MM.1S (cell line): Measurements from ENCODE around the gene FGFRL1.

Source experiments
- DNase-seq: peaks from one replicate; pipeline ENCODE4 v3.0.0-alpha.2; 2015
- H2AFZ ChIP-seq: fragments of 300-600 bp; sonication (generic); 2 replicates; pipeline ENCODE4 v1.6.0; 2016; ENCODE audit warnings: antibody characterized with exemption, low read length
- H3F3A ChIP-seq: fragments of 300-600 bp; sonication (generic); 2 replicates; pipeline ENCODE4 v1.6.1; 2016; ENCODE audit warnings: mild to moderate bottlenecking, antibody characterized with exemption, low read length, moderate library complexity, mixed read lengths; ENCODE audit not compliant: insufficient read depth
- H3K27ac ChIP-seq: fragments of 300-600 bp; sonication (generic); 2 replicates; pipeline ENCODE4 v1.5.1; 2016; ENCODE audit warnings: mild to moderate bottlenecking, low read length
- H3K27me3 ChIP-seq: fragments of 300-600 bp; sonication (generic); replicated peaks from 2 replicates; pipeline ENCODE4 v1.6.0; 2016; ENCODE audit warnings: low read length; ENCODE audit not compliant: insufficient read depth
- H3K36me3 ChIP-seq: fragments of 300-600 bp; sonication (generic); replicated peaks from 2 replicates; pipeline ENCODE4 v1.6.1; 2016; ENCODE audit warnings: mild to moderate bottlenecking, low read length, mixed read lengths; ENCODE audit not compliant: insufficient read depth
- H3K4me1 ChIP-seq: fragments of 300-600 bp; sonication (generic); 2 replicates; pipeline ENCODE4 v1.6.1; 2016; ENCODE audit warnings: low read length, mixed read lengths
- H3K4me2 ChIP-seq: fragments of 300-600 bp; sonication (generic); 2 replicates; pipeline ENCODE4 v1.6.0; 2016; ENCODE audit warnings: low read depth, low read length
- H3K4me3 ChIP-seq: fragments of 300-600 bp; sonication (generic); 2 replicates; pipeline ENCODE4 v1.5.1; 2016; ENCODE audit warnings: low read length, mixed read lengths
- H3K79me2 ChIP-seq: fragments of 300-600 bp; sonication (generic); 2 replicates; pipeline ENCODE4 v1.6.1; 2016; ENCODE audit warnings: mixed run types, low read length, mixed read lengths
- H3K9ac ChIP-seq: fragments of 300-600 bp; sonication (generic); 2 replicates; pipeline ENCODE4 v1.6.1; 2016; ENCODE audit warnings: low read length, mixed read lengths
- H3K9me2 ChIP-seq: fragments of 300-600 bp; sonication (generic); replicated peaks from 2 replicates; pipeline ENCODE4 v1.6.1; 2016; ENCODE audit warnings: mild to moderate bottlenecking, low read length, mixed read lengths; ENCODE audit not compliant: insufficient read depth
- H3K9me3 ChIP-seq: fragments of 300-600 bp; sonication (generic); replicated peaks from 2 replicates; pipeline ENCODE4 v1.6.1; 2016; ENCODE audit warnings: mild to moderate bottlenecking, low read length, mixed read lengths; ENCODE audit not compliant: insufficient read depth
- H4K20me1 ChIP-seq: fragments of 300-600 bp; sonication (generic); 2 replicates; pipeline ENCODE4 v1.6.1; 2016; ENCODE audit warnings: mild to moderate bottlenecking, low read length, moderate library complexity, mixed read lengths; ENCODE audit not compliant: insufficient read depth
- CTCF ChIP-seq: fragments of 300-600 bp; sonication (generic); IDR thresholded peaks from 2 replicates; pipeline ENCODE4 v1.5.1; 2016; ENCODE audit warnings: antibody characterized with exemption, low read length, mixed read lengths
- EZH2 ChIP-seq: fragments of 300-600 bp; sonication (generic); optimal IDR thresholded peaks from 2 replicates; pipeline ENCODE3; 2017; ENCODE audit warnings: low read depth, mild to moderate bottlenecking, antibody characterized with exemption, low read length, mixed read lengths
- EZH2phosphoT487 ChIP-seq: fragments of 300-600 bp; sonication (generic); IDR thresholded peaks from 2 replicates; pipeline ENCODE4 v1.6.1; 2018; ENCODE audit warnings: antibody characterized with exemption, low read length

The FGFRL1 gene

GRCh38 chr4:1041936-1042330 lies 30.5 kb downstream of the FGFRL1 start:
- no peak for DNase-seq
- no peaks in the 10 kb centered on the region for H3K27me3 ChIP-seq
- H4K20me1 ChIP-seq: no peaks in the 10 kb centered on the region
- H3K4me2 ChIP-seq: no peak overlapping the region
- H3K4me3 ChIP-seq: no peak overlapping the region
- no peaks in the 10 kb centered on the region for H3K9me3 ChIP-seq
- no peak overlapping the region for H2AFZ ChIP-seq
- H3K79me2 ChIP-seq: no peaks in the 10 kb centered on the region
- no peaks in the 10 kb centered on the region for H3K4me1 ChIP-seq
- H3K9me2 ChIP-seq: no peaks in the 10 kb centered on the region
- no peak overlapping the region for H3K27ac ChIP-seq
- no peaks in the 10 kb centered on the region for H3F3A ChIP-seq
- H3K36me3 ChIP-seq: no peaks in the 10 kb centered on the region
- no peak overlapping the region for H3K9ac ChIP-seq
- TF ChIP-seq EZH2 (no peak), CTCF (no peak), EZH2phosphoT487 (no peak)

GRCh38 chr4:1042352-1043055 lies 31.1 kb downstream of the FGFRL1 start:
- no peaks in the 10 kb centered on the region for H3K9me3 ChIP-seq
- H2AFZ ChIP-seq: no peak overlapping the region
- no peaks in the 10 kb centered on the region for H3F3A ChIP-seq
- DNase-seq: no peak
- no peak overlapping the region for H3K27ac ChIP-seq
- H3K27me3 ChIP-seq: no peaks in the 10 kb centered on the region
- H3K9ac ChIP-seq: no peak overlapping the region
- no peaks in the 10 kb centered on the region for H3K4me1 ChIP-seq
- TF ChIP-seq CTCF (no peak), EZH2 (no peak), EZH2phosphoT487 (no peak)
- H3K36me3 ChIP-seq: no peaks in the 10 kb centered on the region
- no peak overlapping the region for H3K4me3 ChIP-seq
- no peaks in the 10 kb centered on the region for H3K79me2 ChIP-seq
- H3K9me2 ChIP-seq: no peaks in the 10 kb centered on the region
- H4K20me1 ChIP-seq: no peaks in the 10 kb centered on the region
- H3K4me2 ChIP-seq: no peak overlapping the region

- Histone ChIP-seq H3K36me3 (no peaks in the 10 kb centered on the region), H2AFZ (no peak overlapping the region), H3K9me3 (no peaks in the 10 kb centered on the region), H3K9me2 (no peaks in the 10 kb centered on the region), H3K27me3 (no peaks in the 10 kb centered on the region), H3K27ac (no peak overlapping the region), H3K4me2 (no peak overlapping the region), H3K4me3 (no peak overlapping the region), H3K79me2 (no peaks in the 10 kb centered on the region), H4K20me1 (no peaks in the 10 kb centered on the region), H3K9ac (no peak overlapping the region), H3K4me1 (no peaks in the 10 kb centered on the region), H3F3A (no peaks in the 10 kb centered on the region)
- no peak for TF ChIP-seq EZH2
- TF ChIP-seq CTCF: no peak
- no peak for TF ChIP-seq EZH2phosphoT487
- DNase-seq: no peak
Observed at GRCh38 chr4:1043162-1043561, 31.7 kb downstream of the FGFRL1 start.
